Stimulated activated CD8-positive, alpha-beta memory T cell treated with anti-CD3 and anti-CD28 coated beads, Interleukin-15, amount 100 ng/mL, for 48 hours (primary cell): ENCODE measurements around the gene NOL12.

Source experiments
- DNase-seq, 2 donors: peaks; one replicate each; pipeline ENCODE4 v3.0.0-alpha.2; 2020; ENCODE audit warnings: low read depth in 2 of 2

Gene NOL12

DNA sequence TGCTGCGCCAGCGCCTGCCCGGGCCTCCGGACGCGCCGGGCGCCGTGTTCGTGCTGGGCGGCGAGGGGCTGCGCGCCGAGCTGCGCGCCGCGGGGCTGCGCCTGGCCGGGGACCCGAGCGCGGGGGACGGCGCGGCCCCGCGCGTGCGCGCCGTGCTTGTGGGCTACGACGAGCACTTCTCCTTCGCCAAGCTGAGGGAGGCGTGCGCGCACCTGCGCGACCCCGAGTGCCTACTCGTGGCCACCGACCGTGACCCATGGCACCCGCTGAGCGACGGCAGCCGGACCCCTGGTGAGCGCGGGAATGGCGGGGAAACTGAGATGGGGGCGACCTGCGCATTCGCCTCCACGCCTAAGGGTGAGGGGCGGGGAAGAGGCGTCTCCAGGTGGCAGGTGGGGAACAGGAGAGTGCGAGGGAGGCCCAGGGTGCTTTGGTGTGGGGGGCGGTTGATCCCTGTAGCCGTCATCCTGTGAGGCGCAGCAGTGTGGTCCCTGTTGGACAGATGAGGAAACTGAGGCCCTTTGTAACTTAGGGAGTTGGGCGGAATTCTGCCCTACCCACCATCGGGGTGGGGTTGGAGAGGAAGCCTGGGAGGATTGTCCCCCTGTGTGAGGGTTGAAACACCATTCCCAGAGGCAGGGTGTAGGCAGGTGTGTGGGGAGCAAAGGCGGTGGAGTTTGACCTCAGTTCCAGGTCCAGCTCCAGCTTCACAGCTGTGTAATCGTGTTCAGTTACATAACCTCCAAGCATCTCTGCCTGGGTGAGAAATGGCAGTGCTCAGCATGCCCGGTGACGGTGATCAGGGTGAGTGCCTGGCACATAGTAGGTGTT, 26.9 kb upstream of the NOL12 start:
- DNase-seq = no peak

DNA sequence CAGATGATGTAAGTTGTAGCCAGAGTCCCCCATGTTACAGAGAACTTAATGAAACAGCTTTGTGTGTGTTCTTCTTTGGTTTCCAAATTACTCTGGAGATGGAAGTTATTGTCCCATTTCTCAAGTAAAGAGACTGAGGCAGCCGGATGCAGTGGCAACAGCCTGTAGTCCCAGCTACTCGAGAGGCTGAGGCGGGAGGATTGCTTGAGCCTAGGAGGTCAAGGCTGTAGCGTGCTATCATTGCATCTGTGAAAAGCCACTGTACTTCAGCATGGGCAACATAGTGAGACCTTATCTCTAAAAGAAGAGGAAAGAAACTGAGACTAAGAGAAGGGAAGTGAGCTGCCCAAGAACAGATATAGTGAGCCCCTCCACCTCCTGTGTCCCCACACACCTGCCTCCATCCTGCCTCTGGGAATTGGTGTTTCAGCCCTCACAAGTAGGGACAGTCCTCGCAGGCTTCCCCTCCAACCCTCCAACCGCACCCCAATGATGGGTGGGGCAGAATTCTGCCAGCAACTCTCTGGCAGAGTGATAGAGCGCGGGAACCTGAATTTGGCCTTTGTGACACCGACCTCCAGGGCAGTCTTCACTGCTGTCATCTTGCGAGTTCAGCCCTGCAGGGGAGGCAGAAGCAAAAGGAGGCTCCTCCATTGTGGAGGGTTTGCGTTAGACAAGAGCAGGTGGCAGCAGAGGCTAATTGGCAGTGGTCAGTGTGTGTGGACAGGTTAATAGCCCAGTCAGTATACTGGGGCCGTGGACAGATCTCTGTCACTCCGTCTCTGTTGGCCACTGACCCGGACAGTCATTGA, 26.0 kb upstream of the NOL12 start:
- DNase-seq = no peak

DNA sequence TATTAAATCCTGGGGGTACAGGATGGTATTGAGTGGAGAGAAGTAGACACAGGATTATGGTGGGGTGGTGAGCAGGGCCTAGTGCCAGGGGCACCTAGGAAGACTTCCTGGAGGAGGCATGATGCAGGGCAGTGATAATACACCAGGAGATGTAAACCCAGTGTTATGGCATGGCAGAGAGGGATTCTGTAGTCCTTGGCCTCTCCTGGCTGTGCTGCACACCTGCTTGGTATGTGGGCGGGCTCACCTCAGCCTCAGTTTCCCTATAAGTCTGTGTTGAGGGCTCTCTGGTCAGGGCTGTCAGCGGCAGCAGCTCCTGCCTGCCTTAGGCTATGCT, 25.5 kb upstream of the NOL12 start:
- DNase-seq = no peak

DNA sequence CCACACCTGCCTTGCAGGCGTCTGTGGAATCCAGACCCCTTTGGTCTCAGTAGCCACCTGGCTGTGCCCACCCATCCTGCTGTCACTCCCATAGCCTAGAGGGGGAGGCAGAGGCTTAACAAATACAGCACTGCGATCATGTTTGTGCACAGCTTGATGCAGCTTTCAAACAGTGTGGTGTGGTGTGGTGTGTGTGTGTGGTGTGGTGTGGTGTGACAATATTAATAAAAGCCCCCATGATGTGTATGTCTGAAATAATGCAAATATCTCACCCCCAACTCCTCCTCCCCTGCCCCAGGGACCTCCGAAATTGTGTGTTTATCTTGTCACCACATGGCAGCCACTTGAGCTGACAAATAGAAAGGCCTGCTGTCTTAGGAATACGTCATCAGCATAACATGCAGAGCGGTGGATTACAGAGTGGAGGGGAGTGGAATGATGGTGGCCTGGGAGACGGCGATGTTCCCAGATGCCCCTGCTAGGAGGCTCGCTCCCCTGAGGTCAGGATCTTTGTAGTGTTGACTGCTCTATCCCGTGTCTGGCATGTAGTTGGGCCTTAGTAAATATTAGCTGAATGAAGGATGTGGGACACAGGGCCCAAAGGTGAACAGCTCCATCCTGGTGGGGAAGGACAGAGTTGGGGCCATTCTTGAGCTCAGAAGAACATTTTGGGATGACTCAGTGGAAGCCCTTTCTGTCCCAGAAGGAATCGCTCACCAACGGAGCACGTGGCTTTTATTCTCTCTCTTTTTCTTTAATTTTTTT, 24.8 kb upstream of the NOL12 start:
- DNase-seq = no peak

DNA sequence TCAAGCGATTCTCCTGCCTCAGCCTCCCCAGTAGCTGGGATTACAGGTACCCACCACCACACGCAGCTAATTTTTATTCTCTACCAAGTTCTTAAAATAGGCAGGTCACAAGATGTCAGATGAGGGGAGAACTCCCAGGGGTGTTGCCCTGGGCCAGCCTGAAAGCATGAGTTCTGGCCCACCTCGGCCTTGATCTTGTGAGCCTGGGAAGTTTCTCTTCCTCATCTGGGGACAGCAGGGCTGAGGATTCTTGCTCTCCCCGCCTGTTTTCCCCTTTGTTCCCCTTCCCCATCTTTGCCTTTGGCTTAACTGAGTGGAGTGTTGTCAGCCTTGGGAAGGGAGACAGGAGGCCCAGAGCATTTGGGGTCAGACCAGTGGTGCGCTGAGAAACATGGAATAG, 24.1 kb upstream of the NOL12 start:
- DNase-seq = no peak

DNA sequence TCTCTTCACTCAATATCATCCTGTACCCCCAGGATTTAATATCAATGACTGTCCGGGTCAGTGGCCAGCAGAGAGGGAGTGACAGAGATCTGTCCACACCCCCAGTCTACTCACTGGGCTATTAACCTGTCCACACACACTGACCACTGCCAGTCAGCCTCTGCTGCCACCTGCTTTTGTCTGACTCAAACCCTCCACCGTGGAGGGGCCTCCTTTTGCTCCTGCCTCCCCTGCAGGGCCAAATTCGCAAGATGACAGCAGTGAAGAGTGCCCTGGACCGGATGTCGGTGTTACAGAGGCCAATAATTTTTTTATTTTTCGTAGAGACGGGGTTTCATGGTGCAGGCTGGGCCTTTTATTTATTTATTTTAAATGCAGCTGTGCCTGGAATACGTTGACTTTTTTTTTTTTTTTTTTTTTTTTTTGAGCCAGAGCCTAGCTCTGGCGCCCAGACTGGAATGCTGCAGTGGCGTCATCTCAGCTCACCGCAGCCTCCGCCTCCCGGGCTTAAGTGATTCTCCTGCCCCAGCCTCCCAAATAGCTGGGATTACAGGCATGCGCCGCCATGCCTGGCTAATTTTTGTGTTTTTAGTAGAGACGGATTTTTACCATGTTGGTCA, 22.5 kb upstream of the NOL12 start:
- no peak for DNase-seq

DNA sequence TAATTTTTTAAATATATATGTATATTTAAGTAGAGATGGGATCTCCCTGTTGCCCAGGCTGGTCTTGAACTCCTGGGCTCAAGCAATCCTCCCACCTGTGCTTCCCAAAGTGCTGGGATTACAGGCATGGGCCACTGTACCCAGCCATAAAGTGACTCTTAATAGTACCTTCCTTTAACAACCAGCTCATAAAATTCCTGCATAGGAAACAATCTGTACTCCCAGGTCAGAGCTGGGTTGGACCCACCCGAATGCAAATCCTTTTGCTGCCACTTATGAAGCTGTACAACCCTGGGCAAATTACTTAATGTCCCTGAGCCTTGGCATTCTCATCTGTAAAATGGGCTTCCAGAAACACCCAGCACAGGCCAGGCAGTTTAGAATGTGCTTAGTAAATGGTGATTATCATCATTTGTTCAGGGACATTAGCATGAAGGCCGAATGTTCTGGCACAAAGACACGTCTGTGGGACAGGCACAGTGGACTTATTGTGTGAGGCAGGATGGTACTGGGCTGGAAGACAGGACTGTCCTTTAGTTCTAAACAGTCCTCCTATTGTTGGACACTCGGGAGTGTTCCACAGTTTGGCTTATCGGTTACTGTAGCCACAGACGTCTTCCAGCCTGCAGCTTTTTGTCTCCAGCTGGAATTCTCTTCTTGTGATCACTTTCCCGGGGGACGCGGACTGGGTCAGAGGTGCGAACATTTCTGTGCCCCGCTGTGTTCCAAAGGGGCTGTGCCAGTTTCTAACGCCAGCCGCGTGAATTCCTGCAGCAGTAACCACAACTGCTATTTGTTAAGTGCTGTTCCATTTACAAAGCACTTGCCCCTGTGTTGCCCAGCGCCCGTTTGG, 21.7 kb upstream of the NOL12 start:
- no peak for DNase-seq

DNA sequence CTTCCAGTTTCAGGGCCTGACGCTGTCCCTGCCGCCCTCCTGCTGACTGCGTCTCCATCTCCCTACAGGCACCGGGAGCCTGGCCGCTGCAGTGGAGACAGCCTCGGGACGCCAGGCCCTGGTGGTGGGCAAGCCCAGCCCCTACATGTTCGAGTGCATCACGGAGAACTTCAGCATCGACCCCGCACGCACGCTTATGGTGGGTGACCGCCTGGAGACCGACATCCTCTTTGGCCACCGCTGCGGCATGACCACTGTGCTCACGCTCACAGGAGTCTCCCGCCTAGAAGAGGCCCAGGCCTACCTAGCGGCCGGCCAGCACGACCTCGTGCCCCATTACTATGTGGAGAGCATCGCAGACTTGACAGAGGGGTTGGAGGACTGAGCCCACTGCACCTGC, 20.7 kb upstream of the NOL12 start:
- DNase-seq = no peak

DNA sequence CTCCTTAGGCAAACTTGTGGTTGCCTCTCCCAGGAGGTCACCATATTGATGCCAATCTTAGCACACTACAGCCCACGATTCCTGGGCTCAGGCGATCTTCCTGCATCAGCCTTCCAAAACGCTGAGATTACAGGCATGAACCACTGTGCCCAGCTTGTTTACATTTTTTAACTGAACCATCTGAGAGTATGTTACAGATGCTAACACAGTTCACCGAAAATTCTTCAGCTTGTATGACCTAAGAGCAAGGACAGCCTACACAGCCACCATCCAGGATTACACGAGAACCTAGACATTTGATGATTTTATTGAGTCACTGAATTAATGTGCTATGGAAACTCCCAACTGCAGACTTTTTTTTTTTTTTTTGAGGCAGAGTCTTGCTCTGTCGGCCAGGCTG, 16.6 kb upstream of the NOL12 start:
- no peak for DNase-seq

DNA sequence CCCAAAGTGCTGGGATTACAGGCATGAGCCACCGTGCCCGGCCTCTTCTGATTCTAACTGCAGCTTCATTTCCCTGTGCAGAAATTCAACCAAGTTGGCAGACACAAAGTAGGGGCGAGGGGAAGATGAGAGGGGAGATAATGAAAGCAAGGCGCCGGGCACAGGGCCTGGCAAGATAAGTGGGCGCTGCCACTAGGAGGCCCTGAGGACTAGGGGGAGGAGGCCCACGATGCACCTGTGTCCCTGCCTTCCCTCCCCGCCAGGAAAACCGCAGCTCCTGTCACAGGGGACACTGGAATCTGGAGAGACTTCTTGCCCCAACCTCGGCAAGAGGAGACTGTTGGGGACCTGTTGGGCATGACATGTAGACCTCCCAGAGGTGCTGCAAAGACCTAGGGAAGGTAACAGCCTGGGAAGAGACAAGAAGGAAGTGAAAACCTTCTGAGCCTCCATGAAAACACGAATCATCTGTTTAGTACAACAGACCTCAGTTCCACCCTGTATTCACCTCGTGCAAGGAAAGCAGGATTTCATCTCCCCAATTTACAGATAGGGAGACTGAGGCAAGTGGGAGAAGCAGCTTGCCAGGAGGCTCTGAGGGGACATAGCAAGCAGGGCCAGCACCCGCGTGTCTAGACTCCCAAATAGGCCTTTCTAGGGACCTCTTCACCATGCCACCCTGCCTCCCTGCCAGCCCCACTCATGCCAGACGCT, 13.8 kb upstream of the NOL12 start:
- DNase-seq = no peak

DNA sequence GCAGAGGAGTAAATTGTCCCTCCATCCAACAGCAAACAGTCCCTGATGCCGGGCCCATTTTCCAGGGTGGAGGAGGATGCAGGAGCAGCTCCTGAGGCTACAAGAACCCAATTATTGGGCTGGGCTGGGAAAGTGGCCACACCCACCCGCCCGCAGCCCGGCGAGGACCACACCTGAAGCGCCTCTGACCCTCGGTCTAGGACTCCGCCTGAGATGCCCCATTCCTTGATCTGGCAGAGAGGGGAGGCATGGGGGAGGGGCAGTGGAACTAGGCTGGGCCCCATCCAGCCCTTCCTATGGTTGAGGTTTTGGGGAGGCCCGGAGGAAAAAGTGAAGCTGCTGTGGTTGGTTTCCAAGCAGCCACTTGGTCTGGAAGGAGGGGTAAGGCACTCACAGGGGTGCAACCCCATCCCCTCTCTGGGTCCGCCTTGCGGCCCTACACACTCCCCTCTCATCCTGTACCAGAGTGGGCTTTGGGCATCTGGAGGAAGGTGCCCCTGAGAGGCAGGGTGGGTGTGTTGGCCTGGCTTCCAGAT, 13.2 kb upstream of the NOL12 start:
- DNase-seq = no peak

DNA sequence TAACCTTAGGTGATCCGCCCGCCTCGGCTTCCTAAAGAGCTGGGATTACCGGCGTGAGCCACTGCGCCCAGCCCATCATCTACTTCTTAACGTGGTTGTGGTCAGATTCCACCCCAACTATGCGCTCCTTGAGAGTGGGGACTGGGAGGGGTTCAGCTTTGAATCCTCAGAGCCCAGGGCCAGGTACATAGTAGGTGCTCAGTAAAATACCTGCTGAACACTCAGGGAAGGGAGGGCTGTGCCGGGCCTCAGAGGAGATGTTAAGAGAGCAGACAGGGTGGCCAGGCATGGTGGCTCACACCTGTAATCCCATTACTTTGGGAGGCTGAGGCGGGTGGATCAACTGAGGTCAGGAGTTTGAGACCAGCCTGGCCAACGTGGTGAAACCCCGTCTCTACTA, 11.9 kb upstream of the NOL12 start:
- no peak for DNase-seq

DNA sequence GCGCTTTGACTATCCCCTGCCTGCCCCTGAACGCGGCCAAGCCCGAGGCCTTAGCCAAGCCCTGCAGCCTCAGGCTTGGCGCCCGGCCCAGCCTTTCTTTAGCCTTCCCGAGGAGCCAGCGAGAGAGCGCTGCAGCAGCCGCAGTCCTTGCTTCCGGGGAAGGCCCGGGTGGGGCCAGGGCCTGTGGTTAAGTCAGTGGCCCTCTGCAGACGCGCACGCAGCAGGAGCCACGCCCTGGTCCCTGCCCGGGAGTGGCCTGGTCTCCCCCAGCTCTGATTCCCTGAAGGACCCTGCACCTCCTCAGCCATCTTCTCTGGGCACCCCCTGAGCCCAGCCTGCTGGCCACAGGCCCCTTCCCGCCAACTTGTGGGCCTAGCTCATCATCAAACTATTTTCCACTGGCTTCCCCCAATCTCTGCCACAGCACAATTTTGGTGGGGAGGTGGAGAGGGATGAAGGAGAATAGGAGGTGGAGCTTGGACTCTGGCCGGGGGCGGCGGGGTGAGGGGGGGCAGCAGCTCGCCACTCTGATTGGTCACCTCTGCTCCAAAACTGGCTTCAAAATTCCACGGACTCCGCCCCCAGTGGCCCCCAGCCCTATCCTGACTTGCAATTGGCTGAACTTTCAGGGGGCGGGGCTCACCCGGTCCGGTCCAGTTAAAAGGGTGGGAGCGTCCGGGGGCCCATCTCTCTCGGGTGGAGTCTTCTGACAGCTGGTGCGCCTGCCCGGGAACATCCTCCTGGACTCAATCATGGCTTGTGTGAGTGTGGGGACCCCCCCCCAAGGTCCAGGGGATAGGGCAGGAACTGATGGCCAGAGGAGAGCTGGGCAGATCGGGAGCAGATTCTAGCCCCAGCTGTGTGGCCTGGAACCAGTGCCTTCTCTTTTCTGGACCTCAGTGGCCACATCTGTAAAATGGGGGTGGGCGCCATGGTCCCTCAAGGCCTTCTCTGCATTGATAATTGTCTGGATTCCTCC, 10.9 kb upstream of the NOL12 start, which contains the start of gene LGALS1:
Gene LGALS1 (plus strand): TSS at position 686 of the 979 bp plus-strand sequence. CDS start 67 bp downstream, at position 753.
- peak; percentile 67 to 72 for DNase-seq

DNA sequence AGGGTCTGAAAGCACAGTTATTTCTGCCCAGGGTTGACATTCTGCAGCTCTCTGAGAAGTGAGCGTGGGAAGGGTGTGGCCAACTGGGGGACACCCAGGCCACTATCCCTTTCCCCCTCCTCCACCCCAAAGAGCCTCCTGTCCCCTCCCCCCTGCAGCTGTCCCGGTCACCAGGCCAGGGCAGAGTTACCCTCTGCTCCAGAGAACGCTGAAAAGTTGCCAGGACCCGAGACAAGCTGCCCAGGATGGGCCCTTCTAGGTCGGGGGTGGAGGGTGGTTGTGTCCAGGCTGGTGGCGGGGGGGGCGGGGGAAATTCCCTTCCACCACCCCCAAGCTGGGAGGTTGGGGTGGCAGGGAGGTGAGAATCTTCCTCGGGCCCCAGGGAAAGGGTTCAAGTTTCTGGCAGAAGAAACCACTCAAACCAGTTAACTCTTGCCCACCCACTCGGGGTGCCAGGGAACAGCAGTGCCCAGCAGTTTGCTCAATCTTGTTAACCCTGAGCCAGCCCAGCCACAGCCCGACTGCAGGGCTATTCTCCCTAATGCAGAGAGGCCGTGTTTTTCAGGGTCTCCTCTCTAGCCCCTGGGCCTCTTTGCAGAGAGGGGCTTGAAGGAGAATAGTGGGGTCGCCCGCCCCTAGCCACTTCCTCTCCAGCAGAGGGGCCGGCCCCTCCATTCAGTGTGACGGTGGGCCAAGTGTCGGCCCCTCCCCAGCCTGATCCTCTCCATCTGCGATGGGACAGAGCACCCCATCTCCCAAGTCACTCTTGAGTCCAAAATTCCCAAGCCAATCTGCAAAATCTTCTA, 10.0 kb upstream of the NOL12 start:
- no peak for DNase-seq

DNA sequence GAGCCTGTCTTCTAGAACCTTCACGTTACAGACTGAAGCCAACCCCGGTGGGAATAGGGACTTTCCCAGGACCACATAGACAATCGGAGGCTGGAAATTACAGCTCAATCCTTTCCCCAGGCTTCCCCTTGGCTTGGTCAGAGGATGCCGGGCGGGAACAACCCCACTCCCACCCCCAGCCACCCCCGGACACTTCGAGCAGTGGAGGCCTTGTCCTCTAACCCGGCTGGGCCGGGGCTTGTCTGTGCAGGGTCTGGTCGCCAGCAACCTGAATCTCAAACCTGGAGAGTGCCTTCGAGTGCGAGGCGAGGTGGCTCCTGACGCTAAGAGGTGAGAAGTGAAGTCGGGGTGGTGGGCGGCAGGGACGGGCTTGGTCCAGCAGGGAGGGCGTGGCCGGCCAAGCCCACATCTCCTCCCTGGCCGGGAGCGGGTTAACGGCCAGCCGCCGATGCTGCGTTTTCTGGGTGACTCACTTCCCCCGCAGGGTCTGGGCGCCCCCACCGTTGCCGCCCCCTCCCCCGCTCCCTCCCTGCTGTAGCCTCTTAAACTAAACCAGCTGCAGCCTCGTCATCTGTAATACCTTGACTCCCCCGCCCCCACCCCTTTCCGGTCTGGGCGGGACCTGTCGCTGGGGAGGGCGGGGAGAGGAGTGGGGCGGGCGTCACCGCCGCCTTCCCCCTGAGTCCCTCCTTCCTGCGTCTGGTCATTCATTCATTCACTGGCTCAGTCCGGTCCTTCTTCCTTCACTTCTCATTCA, 9.2 kb upstream of the NOL12 start:
- DNase-seq = peak; percentile 85 to 92

DNA sequence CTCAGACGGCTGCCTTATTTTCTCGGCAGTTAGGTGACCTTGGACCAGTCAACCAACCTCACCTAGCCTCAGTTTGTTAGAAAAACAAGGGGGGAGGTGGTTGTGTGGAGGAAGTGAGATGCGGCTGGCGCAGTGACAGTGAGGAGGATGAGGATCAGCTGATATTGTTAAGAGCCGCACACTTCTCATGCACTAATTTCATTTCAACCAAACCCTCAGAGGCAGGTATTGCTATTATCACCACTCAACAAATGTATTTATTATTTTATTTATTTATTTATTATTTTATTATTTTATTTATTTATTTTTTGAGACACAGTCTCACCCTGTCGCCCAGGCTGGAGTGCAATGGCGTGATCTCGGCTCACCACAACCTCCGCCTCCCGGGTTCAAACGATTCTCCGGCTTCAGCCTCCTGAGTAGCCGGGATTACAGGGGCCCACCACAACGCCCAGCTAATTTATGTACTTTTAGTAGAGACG, 8.6 kb upstream of the NOL12 start:
- no peak for DNase-seq

DNA sequence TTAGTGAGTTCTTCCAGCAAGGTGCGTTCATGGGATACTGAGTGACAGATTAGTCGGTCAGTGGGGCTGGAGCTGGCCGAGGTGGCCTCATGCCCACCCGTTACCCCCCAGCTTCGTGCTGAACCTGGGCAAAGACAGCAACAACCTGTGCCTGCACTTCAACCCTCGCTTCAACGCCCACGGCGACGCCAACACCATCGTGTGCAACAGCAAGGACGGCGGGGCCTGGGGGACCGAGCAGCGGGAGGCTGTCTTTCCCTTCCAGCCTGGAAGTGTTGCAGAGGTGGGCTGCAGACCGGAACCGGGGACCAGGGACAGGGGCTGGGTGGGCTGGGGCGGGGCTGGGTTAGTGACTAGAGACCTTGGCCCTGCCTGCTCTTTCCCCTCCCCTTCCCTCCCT, 7.8 kb upstream of the NOL12 start:
- no peak for DNase-seq
